NB4 (cell line): Measurements from ENCODE around the gene PHAF1.

Experiments used
- DNase-seq: peaks from one replicate; pipeline ENCODE4 v3.0.0; 2010; ENCODE audit warnings: low read depth
- H3K4me3 ChIP-seq: one replicate; pipeline ENCODE4 v1.5.1; 2011; ENCODE audit warnings: mild to moderate bottlenecking, low read depth, low read length, moderate library complexity
- CTCF ChIP-seq: IDR thresholded peaks from one replicate; pipeline ENCODE4 v1.5.1; 2012; ENCODE audit warnings: low read depth, low read length
- MAX ChIP-seq: IDR thresholded peaks from 2 replicates; pipeline ENCODE4 v1.6.1; 2011; ENCODE audit warnings: low read depth, low read length
- MYC ChIP-seq: IDR thresholded peaks from 2 replicates; pipeline ENCODE4 v1.6.1; 2011; ENCODE audit warnings: low read depth, low read length
- POLR2A ChIP-seq: IDR thresholded peaks from 2 replicates; pipeline ENCODE4 v1.6.1; 2011; ENCODE audit warnings: mild to moderate bottlenecking; ENCODE audit not compliant: insufficient read length; ENCODE audit errors: extremely low read depth

The PHAF1 gene

DNA sequence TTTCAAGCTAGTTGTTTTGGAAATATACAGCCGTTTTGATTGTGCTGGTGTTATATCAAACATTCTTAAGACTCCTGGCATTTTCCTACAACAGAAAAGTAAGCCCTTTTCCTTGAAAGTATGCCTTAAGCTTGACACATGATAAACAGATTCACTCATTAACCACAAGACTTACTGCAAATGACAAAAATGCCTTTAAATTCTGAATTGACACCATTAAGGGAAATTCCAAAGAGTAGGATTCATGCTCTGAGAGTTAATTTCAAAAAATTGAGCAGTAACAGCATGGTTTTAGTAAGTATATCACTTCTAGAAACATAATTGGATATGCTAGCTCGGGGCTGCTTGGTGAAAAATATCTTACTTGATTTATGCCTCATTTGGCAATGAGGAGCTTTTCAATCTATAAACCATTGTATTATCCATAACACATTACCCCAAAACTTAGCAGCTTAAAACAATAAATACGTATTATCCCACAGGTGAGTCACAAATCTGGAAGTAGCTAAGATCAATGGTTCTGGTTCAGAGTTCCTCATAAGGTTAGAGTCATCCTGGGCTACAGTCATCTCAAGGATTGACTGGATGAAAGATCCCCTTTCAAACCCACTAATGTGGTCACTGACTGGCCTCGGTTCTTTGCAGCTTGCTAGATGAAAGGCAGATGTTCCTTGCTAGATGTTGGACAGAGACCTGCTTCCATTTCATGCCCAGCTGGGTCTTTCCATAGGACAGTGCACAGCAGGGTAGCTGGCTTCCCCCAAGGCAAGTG, 8.2 kb upstream of the PHAF1 start:
- H3K4me3 ChIP-seq: no peak overlapping the region
- TF ChIP-seq MAX (no peak), MYC (no peak), POLR2A (no peak), CTCF (no peak)
- no peak for DNase-seq

DNA sequence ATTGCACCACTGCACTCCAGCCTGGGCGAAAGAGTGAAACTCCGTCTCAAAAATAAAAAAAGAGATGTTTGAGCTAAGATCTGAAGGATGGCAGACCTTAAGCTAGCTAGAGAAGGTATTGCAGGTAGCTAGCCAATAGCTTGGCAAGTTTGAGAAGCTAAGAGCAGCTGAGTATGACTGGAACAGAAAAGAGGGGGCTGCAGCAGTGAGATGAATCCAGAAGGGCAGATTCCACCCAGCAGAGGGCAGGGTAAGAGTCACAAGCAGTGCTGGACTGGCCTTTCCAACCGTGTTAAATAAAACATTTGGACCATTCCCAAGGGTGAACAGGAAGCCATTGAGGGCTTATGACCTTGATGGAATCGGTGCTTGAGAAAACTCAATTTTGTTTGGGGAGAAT, 5.7 kb upstream of the PHAF1 start:
- DNase-seq: peak; percentile 39
- H3K4me3 ChIP-seq: no peak overlapping the region
- peak; percentile 18 for TF ChIP-seq CTCF
- no peak for TF ChIP-seq MYC

GRCh38 chr16:67104845-67105244, 4.9 kb upstream of the PHAF1 start:
- DNase-seq: no peak

GRCh38 chr16:67105246-67105645, 4.5 kb upstream of the PHAF1 start:
- H3K4me3 ChIP-seq: no peak overlapping the region
- TF ChIP-seq MYC: no peak
- TF ChIP-seq MAX: no peak
- no peak for TF ChIP-seq CTCF
- no peak for TF ChIP-seq POLR2A
- DNase-seq: peak; percentile 59

More at GRCh38 chr16:67104845-67105244, 4.9 kb upstream of the PHAF1 start:
- TF ChIP-seq MYC (no peak), MAX (no peak), CTCF (no peak), POLR2A (no peak)
- no peak overlapping the region for H3K4me3 ChIP-seq

DNA sequence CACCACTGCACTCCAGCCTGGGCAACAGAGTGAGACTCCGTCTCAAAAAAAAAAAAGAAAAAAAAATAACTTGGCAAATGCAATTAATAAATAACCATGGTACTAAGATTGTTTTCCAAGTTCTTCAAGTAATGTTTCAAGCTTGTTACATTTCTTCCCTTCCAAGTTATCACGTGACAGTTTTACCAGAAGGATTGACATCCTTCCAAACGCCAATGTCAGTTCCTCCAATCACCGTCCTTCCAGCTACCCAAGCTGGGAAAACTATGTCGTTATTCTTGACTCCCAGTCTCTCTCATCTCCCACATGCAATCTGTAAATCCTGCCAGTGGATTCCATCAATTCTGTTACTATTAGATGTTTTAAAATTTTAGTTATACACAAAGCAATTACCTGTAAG, 3.9 kb upstream of the PHAF1 start:
- DNase-seq: no peak
- no peak overlapping the region for H3K4me3 ChIP-seq
- TF ChIP-seq MYC (no peak), MAX (no peak), CTCF (no peak), POLR2A (no peak)

DNA sequence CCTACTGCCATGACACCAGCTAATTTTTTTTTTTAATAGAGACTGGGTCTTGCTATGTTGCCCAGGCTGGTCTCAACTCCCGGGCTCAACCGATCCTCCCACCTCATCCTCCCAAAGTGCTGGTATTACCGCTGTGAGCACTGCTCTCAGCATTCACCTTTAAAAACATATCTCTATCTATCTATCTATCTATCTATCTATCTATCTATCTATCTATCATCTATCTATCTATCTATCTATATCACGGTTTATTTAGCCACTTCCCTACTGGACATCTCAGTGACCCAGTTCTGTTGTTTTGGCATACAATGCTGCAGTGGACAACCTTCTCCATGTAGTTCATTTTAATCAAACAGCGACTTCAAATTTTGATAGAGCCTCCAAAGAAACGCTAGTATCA, 1.3 kb upstream of the PHAF1 start:
- TF ChIP-seq POLR2A: no peak
- no peak overlapping the region for H3K4me3 ChIP-seq
- DNase-seq: no peak
